WTC11 (cell line): ENCODE data around the gene CTNNA1.

Source experiments
- AFF4 ChIP-seq: sonication (generic); formaldehyde crosslinking; IDR thresholded peaks from 2 replicates; pipeline ENCODE4 v1.8.1; 2023; ENCODE audit warnings: mild to moderate bottlenecking, missing genetic modification reagents, borderline replicate concordance
- CTCF ChIP-seq: fragments of 200-600 bp; IDR thresholded peaks from 2 replicates; pipeline ENCODE4 v1.8.0; 2022; ENCODE audit warnings: antibody characterized with exemption
- E2F5 ChIP-seq: sonication (generic); formaldehyde crosslinking; IDR thresholded peaks from 2 replicates; pipeline ENCODE4 v1.8.1; 2022; ENCODE audit warnings: mild to moderate bottlenecking, moderate library complexity, missing genetic modification reagents
- ETV6 ChIP-seq: sonication (generic); formaldehyde crosslinking; IDR thresholded peaks from 2 replicates; pipeline ENCODE4 v1.8.1; 2022; ENCODE audit warnings: mild to moderate bottlenecking, missing genetic modification reagents
- HMGXB4 ChIP-seq: sonication (generic); formaldehyde crosslinking; IDR thresholded peaks from 2 replicates; pipeline ENCODE4 v1.8.1; 2023; ENCODE audit warnings: mild to moderate bottlenecking, moderate library complexity, missing genetic modification reagents
- NFE2L1 ChIP-seq: sonication (generic); formaldehyde crosslinking; IDR thresholded peaks from 2 replicates; pipeline ENCODE4 v1.8.1; 2023; ENCODE audit warnings: missing genetic modification reagents
- SMAD3 ChIP-seq: sonication (generic); formaldehyde crosslinking; IDR thresholded peaks from 2 replicates; pipeline ENCODE4 v1.8.0; 2022; ENCODE audit warnings: missing genetic modification reagents, mild to moderate bottlenecking, borderline replicate concordance
- SP1 ChIP-seq: sonication (generic); formaldehyde crosslinking; conservative IDR thresholded peaks from 2 replicates; pipeline ENCODE4 v1.8.1; 2022; ENCODE audit warnings: missing genetic modification reagents
- TEAD4 ChIP-seq: sonication (generic); formaldehyde crosslinking; IDR thresholded peaks from 2 replicates; pipeline ENCODE4 v1.8.0; 2022; ENCODE audit warnings: mild to moderate bottlenecking, missing genetic modification reagents
- TP53 ChIP-seq: sonication (generic); formaldehyde crosslinking; IDR thresholded peaks from 2 replicates; pipeline ENCODE4 v1.8.1; 2023; ENCODE audit warnings: mild to moderate bottlenecking, missing genetic modification reagents
- USF1 ChIP-seq: sonication (generic); formaldehyde crosslinking; IDR thresholded peaks from 2 replicates; pipeline ENCODE4 v1.8.0; 2022; ENCODE audit warnings: mild to moderate bottlenecking, missing genetic modification reagents
- ZBTB43 ChIP-seq: sonication (generic); formaldehyde crosslinking; IDR thresholded peaks from 2 replicates; pipeline ENCODE4 v1.8.1; 2023; ENCODE audit warnings: mild to moderate bottlenecking, missing genetic modification reagents
- ZNF121 ChIP-seq: sonication (generic); formaldehyde crosslinking; IDR thresholded peaks from 2 replicates; pipeline ENCODE4 v1.8.0; 2023; ENCODE audit warnings: missing genetic modification reagents
- ZNF138 ChIP-seq: sonication (generic); formaldehyde crosslinking; conservative IDR thresholded peaks from 2 replicates; pipeline ENCODE4 v1.8.1; 2022; ENCODE audit warnings: mild to moderate bottlenecking, moderate library complexity, missing genetic modification reagents

GRCh38 chr5:138912093-138912492 lies 158.9 kb downstream of the CTNNA1 start:
- TF ChIP-seq SP1 (CRISPR knock-in tag) (no peak), ETV6 (CRISPR knock-in tag) (no peak), CTCF (no peak), HMGXB4 (CRISPR knock-in tag) (no peak), NFE2L1 (CRISPR knock-in tag) (no peak), AFF4 (no peak), ZNF121 (CRISPR knock-in tag) (no peak), ZNF138 (CRISPR knock-in tag) (no peak), SMAD3 (CRISPR knock-in tag) (no peak), TEAD4 (no peak), TP53 (CRISPR knock-in tag) (no peak), ZBTB43 (CRISPR knock-in tag) (no peak), USF1 (CRISPR knock-in tag) (no peak), E2F5 (no peak)
